AG10803 (cell line): Measurements from ENCODE around the gene ATF6B.
A peak's percentile ranks its signal among the peaks of the same experiment; 100 is the strongest.

Experiments used
- DNase-seq: peaks from one replicate; pipeline ENCODE4 v3.0.0; 2010; ENCODE audit warnings: low read depth
- H3K4me3 ChIP-seq: 2 replicates; pipeline ENCODE4 v1.5.1; 2011; ENCODE audit warnings: mild to moderate bottlenecking, low read length, control low read depth
- TF ChIP-seq, protein P1 (sequence below): conservative IDR thresholded peaks from 2 replicates; pipeline ENCODE4 v1.5.1; 2011; ENCODE audit warnings: mild to moderate bottlenecking, low read length, control low read depth, inconsistent platforms

The ATF6B gene

DNA sequence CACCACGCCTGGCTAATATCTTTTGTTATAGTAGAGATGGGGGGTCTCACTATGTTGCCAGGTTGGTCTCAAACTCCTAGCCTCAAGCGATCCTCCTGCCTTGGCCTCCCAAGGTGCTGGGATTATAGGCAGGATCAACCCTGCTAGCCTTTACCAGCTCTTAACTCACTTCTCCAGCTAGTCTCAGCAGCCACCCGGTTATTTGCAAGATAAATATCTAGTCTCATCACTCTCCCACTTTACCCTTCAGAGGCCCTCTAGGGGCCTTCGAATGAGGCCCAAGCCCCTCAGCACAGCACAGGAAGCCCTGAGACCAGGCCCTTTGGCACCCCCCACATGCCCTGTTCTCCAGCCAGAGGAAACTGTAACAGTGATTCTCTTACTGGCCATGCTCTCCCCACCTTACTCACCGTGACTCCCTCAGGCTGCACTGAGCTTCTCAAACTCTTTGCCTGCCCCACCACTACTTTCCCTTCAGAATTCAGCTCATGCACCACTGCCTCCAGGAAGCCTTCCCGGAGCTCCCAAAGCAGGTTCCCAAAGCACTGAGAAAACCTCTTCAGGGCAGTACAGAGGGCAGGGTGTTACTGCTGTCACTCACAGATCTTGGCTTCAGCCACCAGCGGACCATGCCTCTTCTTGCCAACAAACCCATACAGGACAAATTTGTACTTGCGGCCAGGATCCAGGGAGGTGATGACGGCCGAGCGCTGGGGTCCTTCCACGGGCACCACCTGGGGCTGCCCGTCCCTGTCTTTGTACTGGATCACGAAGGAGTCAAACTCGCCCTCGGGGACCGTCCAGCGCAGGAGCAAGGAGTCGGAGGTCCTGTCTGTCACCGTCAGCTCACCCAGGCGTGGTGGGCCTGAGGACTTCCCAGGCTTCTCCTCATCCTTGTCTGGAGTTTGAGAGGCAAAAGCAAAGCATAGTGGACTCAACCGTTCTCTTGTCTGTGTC, 44.0 kb downstream of the ATF6B start:
- no peak for DNase-seq
- no peak overlapping the region for H3K4me3 ChIP-seq
- TF ChIP-seq, protein P1, sequence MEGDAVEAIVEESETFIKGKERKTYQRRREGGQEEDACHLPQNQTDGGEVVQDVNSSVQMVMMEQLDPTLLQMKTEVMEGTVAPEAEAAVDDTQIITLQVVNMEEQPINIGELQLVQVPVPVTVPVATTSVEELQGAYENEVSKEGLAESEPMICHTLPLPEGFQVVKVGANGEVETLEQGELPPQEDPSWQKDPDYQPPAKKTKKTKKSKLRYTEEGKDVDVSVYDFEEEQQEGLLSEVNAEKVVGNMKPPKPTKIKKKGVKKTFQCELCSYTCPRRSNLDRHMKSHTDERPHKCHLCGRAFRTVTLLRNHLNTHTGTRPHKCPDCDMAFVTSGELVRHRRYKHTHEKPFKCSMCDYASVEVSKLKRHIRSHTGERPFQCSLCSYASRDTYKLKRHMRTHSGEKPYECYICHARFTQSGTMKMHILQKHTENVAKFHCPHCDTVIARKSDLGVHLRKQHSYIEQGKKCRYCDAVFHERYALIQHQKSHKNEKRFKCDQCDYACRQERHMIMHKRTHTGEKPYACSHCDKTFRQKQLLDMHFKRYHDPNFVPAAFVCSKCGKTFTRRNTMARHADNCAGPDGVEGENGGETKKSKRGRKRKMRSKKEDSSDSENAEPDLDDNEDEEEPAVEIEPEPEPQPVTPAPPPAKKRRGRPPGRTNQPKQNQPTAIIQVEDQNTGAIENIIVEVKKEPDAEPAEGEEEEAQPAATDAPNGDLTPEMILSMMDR, result no peak

DNA sequence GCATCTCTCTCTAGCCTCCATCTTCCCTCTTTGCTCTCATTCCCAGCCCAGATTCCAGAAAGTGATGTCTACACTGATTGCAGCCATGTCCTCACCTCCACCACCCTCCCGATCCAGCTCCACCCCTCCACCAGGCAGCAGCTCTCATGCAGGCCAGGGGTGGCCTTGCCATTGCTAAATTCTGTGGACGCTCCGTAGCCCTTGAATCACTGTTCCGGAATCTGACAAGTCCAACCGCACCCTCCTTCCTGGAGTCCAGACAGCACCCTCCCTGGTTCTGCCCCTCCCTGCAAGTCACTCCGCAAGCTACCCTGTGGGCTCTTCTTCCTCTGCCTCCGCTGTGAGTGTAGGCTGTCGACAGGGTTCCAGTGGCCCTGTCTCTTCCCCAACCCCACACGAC, 45.1 kb downstream of the ATF6B start:
- DNase-seq, result peak; percentile 97
- TF ChIP-seq, protein P1, result no peak
- no peak overlapping the region for H3K4me3 ChIP-seq

DNA sequence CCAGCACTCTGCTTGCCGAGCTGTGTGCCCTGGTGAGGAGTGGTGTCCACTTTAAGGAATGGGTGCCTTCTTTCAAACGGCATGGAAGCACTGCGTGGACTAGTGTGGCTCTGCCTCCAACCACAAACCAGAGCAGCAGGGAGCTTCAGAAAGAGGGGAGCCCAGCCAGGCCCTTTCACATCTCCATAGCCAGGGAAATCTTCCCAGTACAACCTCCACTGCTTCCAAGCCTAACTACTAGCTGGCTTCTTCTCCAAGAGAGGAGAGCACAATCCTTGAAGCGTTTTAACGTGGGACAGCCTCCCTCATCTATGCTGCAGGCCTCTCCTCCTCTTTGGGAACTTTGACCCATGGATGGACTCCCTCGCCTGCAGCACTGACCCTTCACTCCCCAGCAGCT, 45.6 kb downstream of the ATF6B start:
- H3K4me3 ChIP-seq, result no peak overlapping the region
- TF ChIP-seq, protein P1, result no peak
- DNase-seq, result peak; percentile 11

DNA sequence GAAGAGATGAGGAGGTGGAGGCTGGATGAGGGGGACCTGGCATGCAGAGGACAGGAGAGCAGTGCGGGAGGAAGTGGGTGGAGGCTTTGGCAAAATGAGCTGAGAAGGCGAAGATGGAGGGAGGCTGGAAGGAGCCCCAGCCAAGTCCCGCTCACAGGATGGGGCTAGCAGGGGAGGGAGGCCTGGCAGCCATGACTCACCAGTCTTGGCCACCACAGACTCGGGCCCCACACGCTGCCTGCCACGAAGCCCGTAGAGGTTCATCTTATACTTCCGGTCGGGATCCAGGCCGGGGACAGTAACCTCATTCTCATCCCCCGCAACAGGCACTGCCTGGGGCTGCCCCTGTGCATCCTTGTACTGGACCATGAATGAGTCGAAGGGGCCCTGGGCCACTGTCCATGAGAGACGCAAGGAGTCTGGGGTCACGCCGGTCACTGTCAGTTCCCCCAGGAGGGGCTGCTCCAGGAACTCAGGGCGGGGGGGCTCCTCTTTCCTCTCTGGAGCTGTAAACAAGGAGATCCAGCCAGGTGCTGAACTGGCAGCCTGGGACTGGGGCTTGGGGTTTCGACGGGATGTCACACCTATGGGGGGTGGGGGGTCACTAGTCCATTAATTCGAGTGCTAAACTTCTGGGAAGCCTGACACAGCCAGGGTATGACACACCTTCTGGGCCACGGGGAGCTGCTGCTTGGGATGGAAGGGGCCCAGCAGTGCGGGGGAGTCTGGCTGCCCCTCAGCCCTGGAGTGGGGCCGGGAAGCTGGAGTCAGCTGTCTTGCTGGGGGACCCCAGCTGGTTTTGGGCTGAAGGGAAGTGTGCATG, 46.7 kb downstream of the ATF6B start:
- no peak overlapping the region for H3K4me3 ChIP-seq
- peak; percentile 94 for DNase-seq
- TF ChIP-seq, protein P1, result no peak

DNA sequence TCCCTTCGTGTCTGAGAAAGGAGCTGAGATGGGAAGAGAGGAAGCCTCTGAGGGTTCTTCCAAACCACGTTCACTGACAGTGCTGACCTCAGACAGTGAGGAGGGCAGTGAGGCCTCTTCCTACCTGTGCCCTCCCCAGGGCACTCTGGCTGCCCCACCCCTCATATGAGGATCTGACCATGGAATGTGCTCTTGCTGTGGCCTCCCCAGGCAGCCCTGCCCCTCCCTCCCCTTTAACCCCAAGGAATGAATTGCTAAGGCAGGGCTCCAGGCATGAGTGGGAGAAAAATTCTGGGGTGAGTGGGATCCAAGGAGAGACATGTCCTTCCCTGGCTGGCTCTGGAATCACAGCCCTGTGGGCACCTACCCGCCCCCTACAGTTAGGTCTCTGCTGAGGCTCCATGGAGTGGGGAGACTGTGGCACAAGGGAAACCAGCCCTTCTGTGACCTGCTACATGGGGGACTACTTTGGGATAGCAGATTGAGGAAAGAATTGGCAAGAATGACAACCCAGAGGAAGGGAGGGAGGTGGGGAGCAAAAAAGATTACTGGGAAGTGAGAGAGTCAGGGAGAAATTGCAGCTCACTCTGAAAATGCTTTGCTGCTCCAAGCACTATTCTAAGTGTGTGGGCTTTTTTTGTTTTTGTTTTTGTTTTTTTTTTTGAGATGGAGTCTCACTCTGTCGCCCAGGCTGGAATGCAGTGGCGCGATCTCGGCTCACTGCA, 48.3 kb downstream of the ATF6B start:
- DNase-seq, result peak; percentile 20
- TF ChIP-seq, protein P1, result no peak
- no peak overlapping the region for H3K4me3 ChIP-seq

DNA sequence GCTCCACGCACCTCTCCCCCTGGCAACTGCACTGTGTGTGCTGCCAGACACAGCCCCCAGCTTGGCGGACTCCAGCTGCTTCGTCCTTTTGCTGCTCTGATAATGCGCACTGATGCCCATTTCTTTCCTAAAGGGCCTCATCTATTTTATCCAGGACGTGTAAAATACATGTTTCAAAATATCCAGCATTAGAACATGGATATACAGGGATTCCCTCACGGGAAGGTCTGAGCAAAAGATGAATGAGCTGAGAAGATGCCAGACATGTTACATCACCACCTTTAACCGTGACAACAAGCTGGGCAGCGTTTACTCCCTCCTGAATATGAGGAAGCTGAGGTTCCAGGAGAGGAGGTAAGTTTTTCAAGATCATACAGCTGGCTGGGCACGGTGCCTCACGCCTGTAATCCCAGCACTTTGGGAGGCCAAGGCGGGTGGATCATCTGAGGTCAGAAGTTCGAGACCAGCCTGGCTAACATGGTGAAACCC, 51.7 kb downstream of the ATF6B start:
- TF ChIP-seq, protein P1, result no peak
- DNase-seq, result peak; percentile 92
- no peak overlapping the region for H3K4me3 ChIP-seq
